GM21786 (cell line): Measurements from ENCODE around the gene PDCD2.
"Not testable (repeated sequence)": the region's sequence is repeated elsewhere in the genome, so short reads cannot be mapped to it uniquely, and the experiment has no call there.

Experiments
- ATAC-seq: cut with Tn5 transposase; IDR thresholded peaks from one replicate; pipeline ENCODE4 v1.9.1; 2021; ENCODE audit not compliant: unreplicated experiment

Gene PDCD2

DNA sequence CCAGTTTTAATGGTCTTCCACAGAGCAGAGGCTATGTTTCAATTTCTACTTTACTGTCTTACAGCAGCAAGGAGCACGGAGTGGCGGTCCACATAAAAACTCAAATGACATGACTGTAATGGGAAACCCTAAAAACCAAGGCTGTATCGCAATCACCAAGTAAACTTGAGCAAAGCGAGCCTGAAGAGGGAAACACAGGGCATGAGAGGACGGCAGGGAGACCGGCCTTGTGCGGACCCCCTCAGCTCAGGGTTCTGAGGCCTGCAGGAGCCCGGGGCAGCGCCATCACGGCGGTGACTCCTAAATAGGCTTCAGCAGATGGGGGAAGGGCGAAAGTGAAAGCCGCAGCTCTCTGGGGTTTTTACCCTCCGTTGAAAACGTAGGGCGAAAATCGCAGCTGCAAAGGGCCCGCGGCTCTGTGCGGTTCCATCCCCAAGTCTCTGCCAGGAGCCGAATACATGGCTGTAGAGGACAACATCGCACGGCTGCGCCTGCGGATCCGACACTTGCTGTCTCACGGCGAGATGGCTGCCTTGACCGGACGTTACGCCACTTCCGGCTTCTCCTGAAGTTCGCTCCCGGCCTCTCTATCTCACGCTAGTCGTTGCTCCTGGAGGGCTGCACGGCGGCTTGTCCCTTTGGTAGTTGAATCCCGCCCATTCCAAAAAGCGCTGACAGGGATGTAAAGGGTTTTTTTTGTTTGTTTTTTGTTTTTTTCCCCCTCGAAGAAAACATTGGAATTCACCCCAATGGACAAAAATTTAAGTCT, 31.5 kb downstream of the PDCD2 start, which contains the start of gene PSMB1:
PSMB1 (minus strand) TSS at position 543 of the 769 bp plus-strand sequence; CDS start at position 478, 65 bp downstream.
- ATAC-seq = peak; percentile 62

DNA sequence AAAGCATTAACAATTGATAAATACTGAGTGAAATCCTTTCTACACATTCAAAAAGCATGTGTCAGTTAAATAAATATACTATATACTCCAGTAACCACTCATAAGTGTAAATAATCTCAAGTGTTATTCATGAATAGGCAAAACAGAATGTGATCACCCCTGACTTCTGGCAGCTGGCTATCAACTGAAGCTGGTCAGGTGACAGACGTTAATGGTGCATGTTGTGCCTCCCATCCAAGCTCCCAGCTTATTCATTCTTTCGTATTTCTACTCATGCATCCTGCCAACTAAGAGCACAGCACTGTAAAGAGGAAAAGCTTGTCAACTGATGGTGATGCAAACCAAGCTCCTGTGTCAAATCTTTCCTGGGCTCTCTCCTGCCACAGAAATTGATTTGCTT, 39.0 kb downstream of the PDCD2 start:
- ATAC-seq = no peak

GRCh38 chr6:170542031-170542719, 42.3 kb downstream of the PDCD2 start:
- no peak for ATAC-seq

DNA sequence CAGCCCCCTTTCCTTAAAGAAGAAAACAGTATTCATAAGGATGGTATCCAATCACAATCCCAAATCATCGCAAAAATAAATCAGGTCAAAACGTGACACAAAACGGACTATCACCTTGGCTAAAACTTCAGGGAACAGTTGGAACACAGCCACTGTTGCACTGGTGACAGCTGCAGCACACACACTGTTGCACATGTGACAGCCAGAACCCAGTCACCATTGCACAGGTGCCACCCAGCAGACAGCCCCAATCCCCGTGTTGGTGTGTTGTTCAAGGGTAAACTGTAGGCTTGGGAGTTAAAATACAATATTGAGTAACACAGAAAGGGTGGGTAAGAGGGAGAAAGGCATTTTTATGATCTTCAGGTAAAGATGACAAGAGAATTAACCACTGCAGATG, 47.1 kb downstream of the PDCD2 start:
- no peak for ATAC-seq

DNA sequence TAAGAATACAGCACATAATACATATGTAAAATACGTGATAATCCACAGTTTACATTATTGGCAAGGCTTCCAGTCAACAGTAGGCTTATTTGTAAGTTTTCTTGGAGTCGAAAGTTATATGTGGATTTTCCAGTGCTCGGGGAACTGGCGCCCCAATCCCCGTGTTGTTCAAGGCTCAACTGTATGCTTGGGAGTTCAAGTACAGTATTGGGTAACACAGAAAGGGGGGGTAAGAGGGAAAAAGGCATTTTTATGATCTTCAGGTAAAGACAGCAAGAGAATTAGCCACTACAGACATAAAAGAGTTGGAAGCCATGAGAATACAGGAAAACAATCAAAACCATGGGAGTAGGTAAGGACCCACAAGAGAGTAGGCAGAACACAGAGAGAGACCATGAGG, 47.8 kb downstream of the PDCD2 start:
- no peak for ATAC-seq

- no peak for ATAC-seq
These were observed 49.4 kb downstream of the PDCD2 start for GRCh38 chr6:170535004-170535403.

DNA sequence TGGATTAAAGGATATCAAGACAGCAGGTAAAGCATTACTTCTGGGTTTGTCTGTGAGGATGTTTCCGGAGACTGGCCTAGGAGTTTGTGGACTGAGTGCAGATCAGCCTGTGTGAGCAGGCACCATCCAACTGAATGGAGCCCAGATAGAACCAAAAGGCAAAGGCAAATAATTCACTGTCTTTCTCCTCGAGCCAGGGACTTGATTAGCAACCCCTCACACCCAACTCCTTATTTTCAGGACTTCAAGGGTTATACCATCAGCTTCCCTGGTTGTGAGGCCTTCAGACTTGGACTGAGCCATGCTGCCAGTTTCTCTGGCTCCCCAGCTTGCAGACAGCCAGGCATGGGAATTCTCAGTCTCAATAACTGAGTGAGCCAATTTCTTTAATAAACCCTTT, 50.6 kb downstream of the PDCD2 start:
- no peak for ATAC-seq

GRCh38 chr6:170532867-170533488, 51.5 kb downstream of the PDCD2 start:
- no peak for ATAC-seq

DNA sequence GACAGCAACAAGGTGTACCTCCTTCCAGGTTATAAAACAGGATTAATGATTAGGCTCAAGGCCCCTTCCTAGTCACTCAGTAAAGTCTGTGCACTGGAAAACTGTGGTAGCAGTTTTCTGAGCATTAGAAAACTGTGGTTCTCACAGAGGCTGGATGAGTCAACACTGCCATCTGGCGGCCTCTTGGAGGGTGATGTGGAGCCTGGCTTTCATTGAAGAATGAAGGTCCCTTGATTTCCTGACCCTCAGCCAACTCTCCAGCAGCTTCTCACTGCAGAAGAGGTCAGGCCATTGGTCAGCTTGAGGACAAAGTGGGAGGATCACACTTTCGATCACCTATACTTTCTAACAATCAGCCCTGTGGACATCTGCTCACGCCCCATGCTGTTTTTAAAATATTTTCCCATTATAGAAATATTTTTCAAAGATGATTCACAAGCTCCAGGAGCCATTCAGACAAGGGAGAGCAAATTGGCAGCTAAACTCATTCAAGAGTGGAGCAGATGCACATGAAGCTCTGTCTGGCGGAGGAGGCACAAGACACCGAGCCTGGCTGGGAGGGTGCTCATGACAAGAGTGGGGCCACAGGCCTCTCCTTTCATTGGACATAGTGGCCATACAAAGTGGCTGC, 54.5 kb downstream of the PDCD2 start:
- ATAC-seq = peak; percentile 83

- not testable (repeated sequence) for ATAC-seq
These were observed 56.4 kb downstream of the PDCD2 start for GRCh38 chr6:170527995-170528394.

DNA sequence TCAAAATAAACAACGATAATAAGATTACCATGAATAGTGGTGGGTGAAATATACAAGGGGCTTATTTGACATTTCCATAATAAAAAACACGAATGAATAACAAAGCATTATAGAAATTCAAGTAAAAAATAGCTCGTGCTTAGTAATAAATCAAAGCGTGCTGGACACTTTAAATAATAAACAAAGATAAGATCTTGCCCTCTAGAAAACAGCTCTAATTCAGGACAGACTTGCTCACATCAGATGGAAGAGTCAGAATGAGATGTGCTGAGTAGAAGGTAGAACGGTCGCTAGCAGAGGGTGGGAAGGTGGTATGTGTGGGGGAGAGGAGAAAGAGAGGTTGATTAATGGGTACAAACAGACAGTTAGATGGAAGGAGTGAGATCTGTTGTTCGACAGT, 58.6 kb downstream of the PDCD2 start:
- no peak for ATAC-seq
